22Rv1 (cell line): ENCODE measurements around the gene EEF1AKMT1.

ENCODE experiments used
- H3K27ac ChIP-seq: fragments of 450-650 bp; 2 replicates; pipeline ENCODE4 v1.5.1; 2017
- CTCF ChIP-seq: fragments of 450-650 bp; IDR thresholded peaks from 2 replicates; pipeline ENCODE4 v1.5.1; 2017; ENCODE audit warnings: mild to moderate bottlenecking
- ZFX ChIP-seq: fragments of 450-650 bp; IDR thresholded peaks from 2 replicates; pipeline ENCODE4 v1.6.1; 2017; ENCODE audit warnings: antibody characterized with exemption, borderline replicate concordance

EEF1AKMT1 gene

GRCh38 chr13:20691616-20692015 is 82.1 kb downstream of the EEF1AKMT1 start:
- TF ChIP-seq CTCF: no peak
- TF ChIP-seq ZFX: no peak
- no peak overlapping the region for H3K27ac ChIP-seq

- no peak overlapping the region for H3K27ac ChIP-seq
- TF ChIP-seq CTCF: no peak
- no peak for TF ChIP-seq ZFX
These were observed 84.5 kb downstream of the EEF1AKMT1 start for GRCh38 chr13:20689291-20689690.

GRCh38 chr13:20686863-20687579 is 86.7 kb downstream of the EEF1AKMT1 start:
- TF ChIP-seq CTCF (no peak), ZFX (no peak)
- H3K27ac ChIP-seq: no peak overlapping the region

- no peak overlapping the region for H3K27ac ChIP-seq
- TF ChIP-seq CTCF (no peak), ZFX (no peak)
These were observed 87.6 kb downstream of the EEF1AKMT1 start for GRCh38 chr13:20686167-20686566.

GRCh38 chr13:20685092-20685491 is 88.7 kb downstream of the EEF1AKMT1 start:
- no peak for TF ChIP-seq CTCF
- no peak for TF ChIP-seq ZFX
- no peak overlapping the region for H3K27ac ChIP-seq

- H3K27ac ChIP-seq: no peak overlapping the region
- TF ChIP-seq CTCF (no peak), ZFX (no peak)
These were observed 89.2 kb downstream of the EEF1AKMT1 start for GRCh38 chr13:20684546-20684945.

- TF ChIP-seq CTCF (no peak), ZFX (no peak)
These were observed 89.7 kb downstream of the EEF1AKMT1 start for GRCh38 chr13:20684041-20684440.

More at GRCh38 chr13:20684041-20684440, 89.7 kb downstream of the EEF1AKMT1 start:
- no peak overlapping the region for H3K27ac ChIP-seq
